ENCODE measurements around the gene NUMB. TPM values are rescaled to one million over a fixed set of nuclear protein-coding genes. Genes with fewer than 3 reads are reported as not detected.
"Not testable (repeated sequence)": the region's sequence is repeated elsewhere in the genome, so short reads cannot be mapped to it uniquely, and the experiment has no call there.

The NUMB gene
- total RNA-seq, 4 donors from 2014 or later = 42.4 to 63.5 (median 51.0) TPM

- ATAC-seq = no peak
- H3K27me3 ChIP-seq = no peaks in the 10 kb centered on the region
- peak overlapping the region in 1 of 4 donors; percentile 20 for H3K27ac ChIP-seq
- TF ChIP-seq POLR2A (IDR thresholded peaks at IDR 0.05) = no peak
- no peak for TF ChIP-seq POLR2AphosphoS5 (IDR thresholded peaks at IDR 0.05)
- no peak for TF ChIP-seq EP300 (IDR thresholded peaks at IDR 0.05)
- 67 to 73% methylated on average over 2 of the region's 2 CpGs for WGBS, 2 donors (ENCODE audit: low coverage in 1 of 2)
- peaks cover 0 to 24% (median 0%) of the 10 kb centered on the region in 3 donors for H3K4me1 ChIP-seq
- no peak overlapping the region for H3K4me3 ChIP-seq
- peaks cover 0 to 6% of the 10 kb centered on the region in 2 donors for H3K36me3 ChIP-seq
- no peaks in the 10 kb centered on the region for H3K9me3 ChIP-seq
Measured at GRCh38 chr14:73311708-73312030, 146.7 kb downstream of the NUMB start.

- ATAC-seq, H3K9me3 ChIP-seq, H3K27ac ChIP-seq, H3K36me3 ChIP-seq, H3K4me3 ChIP-seq, H3K27me3 ChIP-seq: not testable (repeated sequence)
- H3K4me1 ChIP-seq = peaks cover 0 to 24% (median 0%) of the 10 kb centered on the region in 3 donors
- 90 to 100% methylated on average over 1 of the region's 1 CpG for WGBS, 2 donors (ENCODE audit: low coverage in 1 of 2)
Measured at GRCh38 chr14:73309207-73309606, 149.1 kb downstream of the NUMB start.

GRCh38 chr14:73307261-73307660 lies 151.1 kb downstream of the NUMB start:
- ATAC-seq = no peak
- 90 to 100% methylated on average over 3 of the region's 3 CpGs for WGBS, 2 donors (ENCODE audit: low coverage in 1 of 2)
- Histone ChIP-seq H3K9me3 (no peaks in the 10 kb centered on the region), H3K36me3 (no peaks in the 10 kb centered on the region), H3K27ac (no peak overlapping the region), H3K27me3 (no peaks in the 10 kb centered on the region), H3K4me1 (peaks cover 0 to 24% (median 0%) of the 10 kb centered on the region in 3 donors), H3K4me3 (no peak overlapping the region)
- TF ChIP-seq EP300 (IDR thresholded peaks at IDR 0.05) = no peak
- TF ChIP-seq POLR2AphosphoS5 (IDR thresholded peaks at IDR 0.05) = no peak
- TF ChIP-seq CTCF (IDR thresholded peaks at IDR 0.05) = no peak
- no peak for TF ChIP-seq POLR2A (IDR thresholded peaks at IDR 0.05)

GRCh38 chr14:73305499-73305898 lies 152.8 kb downstream of the NUMB start:
- H3K27me3 ChIP-seq = no peaks in the 10 kb centered on the region
- no peak overlapping the region for H3K27ac ChIP-seq
- no peaks in the 10 kb centered on the region for H3K36me3 ChIP-seq
- H3K4me3 ChIP-seq = no peak overlapping the region
- TF ChIP-seq POLR2A (IDR thresholded peaks at IDR 0.05) (no peak), EP300 (IDR thresholded peaks at IDR 0.05) (no peak), POLR2AphosphoS5 (IDR thresholded peaks at IDR 0.05) (no peak), CTCF (IDR thresholded peaks at IDR 0.05) (no peak)
- 65 to 73% methylated on average over 1 to 3 of the region's 3 CpGs for WGBS, 2 donors (ENCODE audit: low coverage in 1 of 2)
- H3K9me3 ChIP-seq = no peaks in the 10 kb centered on the region
- peaks cover 0 to 8% (median 0%) of the 10 kb centered on the region in 3 donors for H3K4me1 ChIP-seq
- no peak for ATAC-seq

- Histone ChIP-seq H3K4me3 (no peak overlapping the region), H3K27me3 (no peaks in the 10 kb centered on the region), H3K4me1 (peaks cover 0 to 13% (median 0%) of the 10 kb centered on the region in 3 donors), H3K9me3 (no peaks in the 10 kb centered on the region), H3K27ac (no peak overlapping the region), H3K36me3 (peaks cover 4 to 34% of the 10 kb centered on the region in 2 donors)
- WGBS, 2 donors (ENCODE audit: low coverage in 1 of 2) = 71 to 100% methylated on average over 1 of the region's 1 CpG
- TF ChIP-seq POLR2AphosphoS5 (IDR thresholded peaks at IDR 0.05) (no peak), POLR2A (IDR thresholded peaks at IDR 0.05) (no peak), CTCF (IDR thresholded peaks at IDR 0.05) (peak; percentile 58 to 70 (median 68))
- no peak for ATAC-seq
Measured at GRCh38 chr14:73295198-73295796, 163.0 kb downstream of the NUMB start.
